Hepatocyte (in vitro differentiated cells): Measurements from ENCODE around the gene UBE2L6.

ENCODE experiments used
- EZH2phosphoT487 ChIP-seq: fragments of 200-600 bp; sonication (generic); IDR thresholded peaks from one replicate; pipeline ENCODE4 v1.6.1; 2018; ENCODE audit warnings: antibody characterized with exemption, mild to moderate bottlenecking, low read depth, moderate library complexity; ENCODE audit not compliant: unreplicated experiment, severe bottlenecking
- TF ChIP-seq, protein P1 (sequence below): fragments of 200-600 bp; sonication (generic); IDR thresholded peaks from 2 replicates; pipeline ENCODE4 v1.5.1; 2016; ENCODE audit warnings: antibody characterized with exemption, mild to moderate bottlenecking; ENCODE audit not compliant: poor library complexity

DNA sequence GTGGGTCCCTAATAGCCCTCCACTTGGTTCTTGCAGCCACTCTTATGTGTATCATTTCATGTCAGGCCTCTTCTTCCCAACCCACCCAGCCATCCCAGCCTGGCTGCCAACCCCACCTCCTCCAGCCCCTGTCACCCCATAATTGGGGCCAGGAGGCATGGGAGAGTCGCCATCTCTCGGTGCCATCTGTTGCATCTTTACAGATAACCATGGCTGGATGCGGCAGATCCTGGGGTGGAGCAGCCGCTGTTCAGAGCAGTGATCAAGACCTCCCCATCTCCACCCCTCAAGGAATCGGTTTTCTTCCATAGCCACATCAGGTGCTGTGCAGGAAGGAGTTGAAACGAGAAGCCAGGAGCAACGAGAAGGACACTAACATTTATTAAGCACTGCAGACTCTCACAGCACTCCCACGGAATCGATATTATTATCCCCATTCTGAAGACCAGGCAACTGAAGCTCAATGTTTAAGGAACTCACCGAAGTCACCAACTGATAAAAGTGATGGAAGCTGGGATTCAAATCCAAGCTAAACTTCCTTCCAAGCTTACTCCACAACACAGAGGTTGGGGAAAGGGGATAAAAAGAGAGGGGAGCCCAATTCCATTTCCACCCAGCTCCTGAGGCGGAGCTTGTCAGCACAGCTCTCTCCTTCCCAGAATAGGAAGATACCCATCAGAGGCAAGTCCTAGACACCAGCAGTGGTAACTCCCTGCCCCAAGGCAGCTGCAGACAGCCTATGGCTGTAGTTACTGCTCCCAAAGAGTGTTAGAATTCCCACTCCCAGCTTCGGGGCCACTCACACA lies 54.6 kb downstream of the UBE2L6 start:
- TF ChIP-seq, protein P1, sequence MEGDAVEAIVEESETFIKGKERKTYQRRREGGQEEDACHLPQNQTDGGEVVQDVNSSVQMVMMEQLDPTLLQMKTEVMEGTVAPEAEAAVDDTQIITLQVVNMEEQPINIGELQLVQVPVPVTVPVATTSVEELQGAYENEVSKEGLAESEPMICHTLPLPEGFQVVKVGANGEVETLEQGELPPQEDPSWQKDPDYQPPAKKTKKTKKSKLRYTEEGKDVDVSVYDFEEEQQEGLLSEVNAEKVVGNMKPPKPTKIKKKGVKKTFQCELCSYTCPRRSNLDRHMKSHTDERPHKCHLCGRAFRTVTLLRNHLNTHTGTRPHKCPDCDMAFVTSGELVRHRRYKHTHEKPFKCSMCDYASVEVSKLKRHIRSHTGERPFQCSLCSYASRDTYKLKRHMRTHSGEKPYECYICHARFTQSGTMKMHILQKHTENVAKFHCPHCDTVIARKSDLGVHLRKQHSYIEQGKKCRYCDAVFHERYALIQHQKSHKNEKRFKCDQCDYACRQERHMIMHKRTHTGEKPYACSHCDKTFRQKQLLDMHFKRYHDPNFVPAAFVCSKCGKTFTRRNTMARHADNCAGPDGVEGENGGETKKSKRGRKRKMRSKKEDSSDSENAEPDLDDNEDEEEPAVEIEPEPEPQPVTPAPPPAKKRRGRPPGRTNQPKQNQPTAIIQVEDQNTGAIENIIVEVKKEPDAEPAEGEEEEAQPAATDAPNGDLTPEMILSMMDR: no peak
- TF ChIP-seq EZH2phosphoT487: no peak
